NCI-H510A treated with DMSO at 0.1 percent for 48 hours (cell line): ENCODE data around the gene SHROOM4.

ENCODE experiments used
- DNase-seq: peaks from one replicate; lab custom pipeline; 2025; lab: John Stamatoyannopoulos, UW

The SHROOM4 gene

GRCh38 chrX:50780144-50780543, 33.9 kb downstream of the SHROOM4 start:
- DNase-seq, result no peak

DNA sequence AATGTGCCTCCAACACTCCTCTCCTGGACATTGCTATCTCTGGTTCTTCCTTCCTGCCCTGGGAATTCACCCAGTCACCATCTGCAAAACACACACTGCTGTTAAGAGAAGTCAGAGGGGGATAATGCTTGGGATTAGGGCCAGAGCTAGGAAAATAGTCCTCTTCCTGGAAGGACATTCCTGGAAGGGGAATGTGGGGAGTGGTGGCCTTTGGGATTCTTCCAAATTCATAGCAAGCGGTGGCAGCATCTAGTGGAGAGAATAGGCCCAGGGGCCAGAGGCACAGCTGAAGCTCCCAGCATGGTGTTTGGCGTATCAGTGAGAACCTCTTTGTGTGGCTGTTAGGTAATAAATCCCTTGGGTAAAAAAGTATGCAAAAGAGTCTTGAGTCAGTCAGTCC, 34.3 kb downstream of the SHROOM4 start:
- no peak for DNase-seq

DNA sequence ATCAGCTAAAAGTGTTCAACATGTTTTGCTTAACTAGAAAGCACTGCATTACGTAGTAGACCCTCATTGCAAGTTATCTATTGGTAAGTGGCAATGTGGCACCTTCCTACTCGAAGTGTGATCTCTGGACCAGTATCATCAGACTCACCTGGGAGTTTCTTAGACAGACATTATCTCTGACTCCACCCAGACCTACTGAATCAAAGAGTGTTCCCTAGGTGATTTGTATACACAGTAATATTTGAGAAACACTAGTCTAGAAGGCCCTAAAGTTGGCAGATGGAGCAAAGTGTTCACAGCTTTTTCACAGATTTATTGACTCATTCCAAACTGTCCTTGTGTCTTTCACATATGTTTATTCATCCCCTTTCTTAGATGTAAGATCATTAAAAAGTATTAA, 35.7 kb downstream of the SHROOM4 start:
- DNase-seq, result no peak

DNA sequence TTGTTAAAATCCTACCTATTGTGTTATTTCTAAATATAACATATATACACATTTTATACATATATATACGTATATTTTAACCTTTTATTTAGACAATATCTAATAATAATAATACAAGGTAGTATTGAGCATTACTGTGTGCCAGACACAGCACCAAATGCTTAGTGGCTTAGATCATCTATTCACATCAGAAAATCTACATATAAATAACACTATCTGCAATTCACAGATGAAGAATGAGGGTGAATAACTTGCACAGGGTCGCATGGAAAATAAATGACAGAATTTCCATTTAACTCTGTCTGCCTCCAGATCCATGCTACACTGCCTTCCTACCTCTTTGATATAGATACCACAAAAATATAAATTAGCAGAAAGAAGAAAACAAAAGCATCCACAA, 37.7 kb downstream of the SHROOM4 start:
- DNase-seq, result no peak

GRCh38 chrX:50771382-50771781, 42.6 kb downstream of the SHROOM4 start:
- no peak for DNase-seq

- DNase-seq, result no peak
These were observed 43.3 kb downstream of the SHROOM4 start for GRCh38 chrX:50770702-50771101.

GRCh38 chrX:50769389-50770063, 44.5 kb downstream of the SHROOM4 start:
- no peak for DNase-seq

- no peak for DNase-seq
These were observed 45.2 kb downstream of the SHROOM4 start for GRCh38 chrX:50768801-50769200.

DNA sequence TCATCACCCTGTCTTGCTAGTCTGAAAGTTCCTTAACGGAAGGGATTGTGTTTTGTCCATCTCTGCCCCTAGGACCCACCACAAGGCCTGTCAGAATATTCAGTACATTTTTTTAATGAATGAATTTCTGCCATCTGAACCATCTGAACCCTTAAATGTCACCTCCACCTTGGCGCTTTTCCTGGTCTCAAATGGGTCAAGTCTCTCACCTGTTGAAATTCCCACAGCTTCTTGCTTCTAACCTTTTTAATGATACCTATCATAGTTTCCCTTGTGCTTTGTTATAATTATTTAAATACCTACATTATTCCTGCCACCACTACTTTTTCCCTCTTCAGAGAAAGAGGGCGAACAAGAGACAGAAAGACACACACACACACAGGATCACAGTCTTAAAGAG, 48.0 kb downstream of the SHROOM4 start:
- no peak for DNase-seq

DNA sequence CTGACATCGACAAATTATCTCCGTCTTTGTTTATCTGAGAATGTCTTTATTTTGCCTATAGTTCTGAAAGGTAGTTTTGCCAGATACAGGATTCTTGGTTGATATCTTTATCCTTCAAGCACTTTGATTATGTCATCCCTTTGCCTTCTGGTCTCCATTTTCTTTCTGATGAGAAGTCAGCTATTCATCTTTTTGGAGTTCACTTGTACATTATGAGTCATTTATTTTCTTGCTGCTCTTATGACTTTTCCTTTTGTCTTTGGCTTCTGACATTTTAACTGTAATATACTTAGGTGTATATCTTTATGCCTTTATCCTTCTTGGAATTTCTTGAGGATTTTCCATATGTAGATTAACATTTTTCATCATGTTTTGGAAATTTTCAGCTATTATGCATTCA, 51.4 kb downstream of the SHROOM4 start:
- no peak for DNase-seq

DNA sequence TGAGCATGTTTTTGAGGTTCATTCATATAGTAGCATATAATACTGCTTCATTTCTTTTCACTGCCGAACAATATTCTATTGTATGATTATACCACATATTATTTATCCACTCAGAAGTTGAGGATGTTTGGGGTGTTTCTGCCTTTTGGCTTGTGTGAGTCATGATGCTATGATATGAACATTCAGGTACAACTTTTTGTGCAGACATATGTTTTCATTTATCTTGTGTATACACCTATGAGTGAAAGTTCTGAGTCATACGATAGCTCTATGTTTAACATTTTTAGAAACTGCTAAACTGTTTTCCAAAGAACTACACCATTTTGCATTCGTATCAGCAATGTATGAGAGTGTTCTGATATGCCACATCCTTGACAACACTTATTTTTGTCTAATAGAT, 57.7 kb downstream of the SHROOM4 start:
- DNase-seq, result no peak

DNA sequence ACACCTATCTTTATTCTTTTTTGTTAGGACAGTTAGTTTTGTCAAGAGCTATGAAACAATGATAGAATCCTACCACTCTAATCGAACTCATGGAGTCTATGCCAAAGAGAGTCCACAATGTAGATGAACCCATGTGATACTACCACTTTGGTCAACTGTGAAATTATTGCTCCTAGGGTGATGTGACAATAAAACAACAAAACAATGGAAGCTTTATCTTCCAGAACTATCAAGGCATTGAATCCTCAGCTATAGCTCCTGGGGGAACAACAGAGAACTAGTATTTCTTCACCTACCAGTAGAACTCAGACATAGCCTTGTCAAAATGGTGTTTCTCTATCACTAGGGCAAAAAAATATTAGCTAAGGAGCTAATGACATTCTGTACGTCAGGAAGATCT, 62.9 kb downstream of the SHROOM4 start:
- no peak for DNase-seq

GRCh38 chrX:50747471-50747900, 66.5 kb downstream of the SHROOM4 start:
- no peak for DNase-seq

DNA sequence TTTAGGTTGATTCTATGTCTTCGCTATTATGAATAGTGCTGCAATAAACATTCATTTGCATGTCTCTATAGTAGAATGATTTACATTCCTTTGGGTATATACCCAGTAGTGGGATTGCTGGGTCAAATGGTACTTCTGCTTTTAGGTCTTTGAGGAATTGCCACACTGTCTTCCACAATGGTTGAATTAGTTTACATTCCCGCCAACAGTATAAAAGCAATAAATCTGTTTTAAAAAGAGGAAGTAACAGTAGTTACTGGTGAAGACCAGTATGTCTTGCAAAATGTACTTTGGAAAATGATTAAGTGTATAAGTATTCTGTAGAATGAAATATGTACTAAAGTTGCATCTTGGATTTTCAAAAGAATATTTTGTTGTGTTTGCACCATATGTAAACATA, 77.3 kb downstream of the SHROOM4 start:
- DNase-seq, result no peak

- DNase-seq, result no peak
These were observed 87.7 kb downstream of the SHROOM4 start for GRCh38 chrX:50726296-50726695.

- no peak for DNase-seq
These were observed 88.7 kb downstream of the SHROOM4 start for GRCh38 chrX:50725310-50725709.

DNA sequence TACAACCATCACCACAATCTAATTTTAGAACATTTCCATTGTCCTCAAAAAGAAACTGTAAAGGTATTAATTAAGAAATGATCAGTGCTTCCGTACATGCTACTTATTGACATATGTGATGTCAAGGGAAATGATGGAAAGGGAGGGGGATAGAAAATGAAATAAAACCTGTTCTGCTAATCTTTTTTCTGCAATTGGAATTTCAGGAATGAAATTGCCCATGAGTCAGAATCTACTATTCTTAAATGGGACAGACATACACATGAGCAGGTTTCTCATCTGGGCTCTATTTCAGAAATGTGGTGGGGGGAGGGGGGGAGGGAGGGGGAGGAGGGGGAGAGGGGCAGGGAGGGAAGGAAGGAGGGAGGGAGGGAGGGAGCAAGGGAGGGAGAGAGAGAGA, 91.0 kb downstream of the SHROOM4 start:
- DNase-seq, result no peak

DNA sequence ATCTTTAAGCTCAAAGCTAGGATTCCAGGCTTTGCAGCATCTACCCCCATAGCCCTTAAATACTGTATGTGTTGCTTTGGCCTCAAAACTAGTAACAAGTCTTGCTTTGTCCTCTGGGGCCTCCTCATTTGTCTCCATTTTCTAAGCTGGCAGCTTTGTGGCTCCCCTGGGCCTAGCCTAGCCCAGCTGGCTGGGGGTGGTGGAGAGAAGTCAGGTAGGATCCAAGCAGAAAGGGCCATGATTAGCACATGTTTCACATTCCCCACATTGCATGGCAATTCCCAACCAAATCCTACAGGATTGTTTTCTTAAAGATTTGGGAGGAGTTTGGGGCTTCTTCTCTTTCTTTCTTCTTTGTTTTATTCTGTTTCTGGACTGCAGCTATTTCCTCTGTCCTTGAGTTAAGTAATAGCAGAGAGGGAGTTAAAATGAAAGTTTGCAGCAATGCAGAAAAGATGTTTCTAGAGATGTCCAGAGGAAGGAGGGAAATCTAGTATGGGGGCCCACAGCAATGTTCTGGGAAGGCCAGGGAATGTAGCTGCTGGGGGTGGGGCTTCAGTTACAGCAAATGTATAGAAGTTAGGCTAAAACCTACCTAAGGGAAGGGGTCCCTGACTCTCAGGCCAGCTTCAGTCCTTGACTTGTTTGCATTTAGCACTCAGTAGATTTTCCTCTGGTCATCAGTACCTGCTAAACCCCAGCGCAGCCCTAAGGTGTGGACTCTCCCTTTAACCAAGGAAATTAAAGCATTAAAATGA, 92.1 kb downstream of the SHROOM4 start:
- no peak for DNase-seq

DNA sequence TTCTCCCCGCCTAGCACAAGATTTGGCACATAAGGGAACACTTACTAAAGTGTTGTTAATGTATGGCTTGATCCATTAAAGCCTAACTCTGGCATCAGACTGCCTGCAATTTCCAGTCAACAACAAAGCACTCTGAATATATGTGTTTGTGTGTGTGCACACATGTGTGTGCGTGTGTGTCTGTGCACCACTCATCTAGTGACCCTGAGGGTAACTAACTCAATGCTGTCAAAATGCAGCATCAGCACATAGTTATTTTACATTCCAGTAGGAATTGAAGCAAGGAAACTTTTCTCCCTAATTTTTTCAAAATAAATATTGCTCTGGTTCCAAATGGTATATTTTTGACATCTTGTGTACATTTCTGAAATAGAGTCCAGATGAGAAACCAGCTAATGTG, 94.4 kb downstream of the SHROOM4 start:
- no peak for DNase-seq

GRCh38 chrX:50718776-50719175, 95.2 kb downstream of the SHROOM4 start:
- DNase-seq, result no peak

DNA sequence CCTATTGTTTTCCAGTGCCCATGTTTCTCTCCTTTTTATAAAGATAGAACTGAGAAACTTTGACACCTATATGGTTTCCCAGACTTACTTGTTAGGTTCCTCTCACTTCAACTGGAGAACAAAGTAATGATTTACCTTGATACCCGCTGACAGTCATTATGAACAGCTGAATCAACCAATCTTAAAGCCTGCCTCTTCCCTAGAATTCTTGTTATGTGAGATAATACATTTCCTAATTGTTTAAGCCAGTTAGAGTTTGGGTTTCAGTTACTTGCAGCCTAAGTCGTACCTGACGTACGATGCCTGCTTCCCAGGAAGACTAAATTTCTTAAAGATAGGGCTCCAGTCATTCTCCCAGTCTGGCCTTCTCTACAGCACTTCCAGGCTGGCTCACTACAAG, 97.3 kb downstream of the SHROOM4 start:
- DNase-seq, result no peak

DNA sequence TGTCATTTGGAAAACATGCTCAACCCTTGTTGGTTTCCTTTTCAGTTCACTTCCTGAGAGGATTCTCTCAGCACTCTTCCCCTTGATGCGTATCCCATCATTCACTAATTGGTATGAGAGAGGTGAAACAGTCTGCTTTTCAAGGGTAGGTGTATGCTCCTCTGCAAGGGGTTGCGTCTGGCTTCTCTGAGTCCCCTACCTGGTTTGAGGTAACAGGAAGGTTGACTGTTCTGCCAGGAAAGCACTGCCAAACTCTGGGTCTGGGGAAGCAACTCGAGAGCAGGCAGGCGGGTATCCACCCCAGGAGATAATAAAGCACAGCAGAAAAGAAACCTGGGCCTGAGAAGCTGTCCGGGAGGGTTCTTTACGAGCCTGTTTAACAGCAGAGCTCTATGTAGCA, 101.2 kb downstream of the SHROOM4 start:
- DNase-seq, result no peak

DNA sequence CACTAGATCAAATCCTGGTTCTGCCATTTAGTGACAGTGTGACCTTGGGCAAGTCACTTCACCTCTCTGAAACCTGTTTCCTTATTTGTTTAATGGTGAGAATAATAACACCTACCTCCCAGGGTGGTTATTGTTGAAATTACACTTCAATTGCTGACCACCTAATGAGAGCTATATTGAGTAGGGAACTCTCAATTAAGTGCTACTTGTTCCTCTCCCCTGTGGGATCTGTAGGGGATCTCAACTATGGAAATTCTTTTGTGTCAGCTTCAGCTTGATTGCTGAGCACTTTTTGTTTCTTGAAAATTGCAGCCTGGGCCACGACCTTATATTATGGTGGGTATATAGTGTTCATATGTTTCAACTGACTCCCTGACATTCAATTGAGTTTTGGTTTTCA, 102.1 kb downstream of the SHROOM4 start:
- no peak for DNase-seq
